ENCODE measurements around the gene ITGB3BP. TPM values are rescaled to one million over a fixed set of nuclear protein-coding genes. Genes with fewer than 3 reads are reported as not detected.

Gene ITGB3BP
- polyA plus RNA-seq, 1 donor (not counting 4 experiments of a cell fraction or from before 2014, with no cell fraction given): 19.5 TPM

GRCh38 chr1:63413394-63413793 is 109.6 kb downstream of the ITGB3BP start:
- Histone ChIP-seq H3K79me2 (ENCODE audit: control insufficient read depth, insufficient read depth, low read length) (no peaks in the 10 kb centered on the region), H3K27me3 (ENCODE audit: control insufficient read depth, extremely low read depth, insufficient read depth, low read length) (no peaks in the 10 kb centered on the region), H3K27ac (ENCODE audit: control insufficient read depth, insufficient read depth, low read length) (no peak overlapping the region), H3K9ac (ENCODE audit: control insufficient read depth, extremely low read depth, insufficient read depth, low read length) (no peak overlapping the region), H2AFZ (ENCODE audit: control insufficient read depth, low read length) (no peak overlapping the region), H3K9me3 (ENCODE audit: control insufficient read depth, low read depth, low read length) (no peaks in the 10 kb centered on the region), H4K20me1 (ENCODE audit: control insufficient read depth, extremely low read depth, insufficient read depth, low read length) (no peaks in the 10 kb centered on the region), H3K9me1 (ENCODE audit: control insufficient read depth, extremely low read depth, insufficient read depth, low read length) (no peaks in the 10 kb centered on the region), H3K4me2 (ENCODE audit: control insufficient read depth, extremely low read depth, insufficient read depth, low read depth, low read length) (no peak overlapping the region), H3K4me1 (ENCODE audit: control insufficient read depth, extremely low read depth, insufficient read depth, low read length) (no peaks in the 10 kb centered on the region), H3K36me3 (ENCODE audit: control insufficient read depth in 2 of 2, extremely low read depth in 1 of 2, insufficient read depth in 2 of 2, low read length in 2 of 2) (no peaks in the 10 kb centered on the region), H3K4me3 (ENCODE audit: control insufficient read depth in 2 of 3, extremely low read depth in 1 of 3, insufficient read depth in 2 of 3, low read depth in 1 of 3, low read length in 3 of 3) (no peak overlapping the region)
- dilution Hi-C loops (cut with MboI; ENCODE audit: extremely low pct_ligation_motif_present, low sequenced_read_pairs): no loop called here
- no peak for DNase-seq (ENCODE audit: low read depth, low spot score)
- no peak for FAIRE-seq
- no peak for TF ChIP-seq EZH2 (IDR thresholded peaks at IDR 0.05; ENCODE audit: low read length)
- TF ChIP-seq CTCF (optimal IDR thresholded peaks at IDR 0.05 in 1 of 3, IDR thresholded peaks at IDR 0.05 in 1 of 3, conservative IDR thresholded peaks at IDR 0.05 in 1 of 3; ENCODE audit: extremely low read depth in 1 of 3, insufficient read depth in 2 of 3, low read length in 3 of 3): no peak

DNA sequence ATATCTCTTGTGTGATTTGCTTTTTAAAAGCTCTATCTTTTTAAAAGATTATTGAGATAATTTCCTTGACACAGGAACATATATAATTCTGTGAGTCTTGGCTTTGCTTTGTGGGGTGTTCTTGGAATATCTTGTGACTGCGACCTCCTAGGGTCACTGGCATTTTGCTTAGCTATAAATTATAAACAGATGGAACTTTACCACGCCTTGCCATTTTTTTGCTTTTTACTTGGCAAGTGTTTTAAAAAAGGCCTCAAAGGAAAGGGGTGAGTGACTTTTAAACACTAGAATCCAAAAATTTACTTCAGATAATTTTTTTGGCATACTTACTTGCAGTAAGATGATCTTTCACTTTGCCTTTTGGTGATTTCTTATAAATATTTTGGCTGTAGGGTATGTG is 112.0 kb downstream of the ITGB3BP start:
- FAIRE-seq: no peak
- no peak overlapping the region for H3K27ac ChIP-seq (ENCODE audit: control insufficient read depth, insufficient read depth, low read length)
- dilution Hi-C loops (cut with MboI; ENCODE audit: extremely low pct_ligation_motif_present, low sequenced_read_pairs): no loop called here

More for the DNA sequence above, 112.0 kb downstream of the ITGB3BP start:
- H3K4me2 ChIP-seq (ENCODE audit: control insufficient read depth, extremely low read depth, insufficient read depth, low read depth, low read length): no peak overlapping the region
- no peak for TF ChIP-seq CTCF (optimal IDR thresholded peaks at IDR 0.05 in 1 of 3, IDR thresholded peaks at IDR 0.05 in 1 of 3, conservative IDR thresholded peaks at IDR 0.05 in 1 of 3; ENCODE audit: extremely low read depth in 1 of 3, insufficient read depth in 2 of 3, low read length in 3 of 3)
- TF ChIP-seq EZH2 (IDR thresholded peaks at IDR 0.05; ENCODE audit: low read length): no peak
- no peak overlapping the region for H3K9ac ChIP-seq (ENCODE audit: control insufficient read depth, extremely low read depth, insufficient read depth, low read length)
- no peaks in the 10 kb centered on the region for H3K4me1 ChIP-seq (ENCODE audit: control insufficient read depth, extremely low read depth, insufficient read depth, low read length)
- no peak for DNase-seq (ENCODE audit: low read depth, low spot score)
- no peaks in the 10 kb centered on the region for H3K36me3 ChIP-seq (ENCODE audit: control insufficient read depth in 2 of 2, extremely low read depth in 1 of 2, insufficient read depth in 2 of 2, low read length in 2 of 2)
- no peak overlapping the region for H2AFZ ChIP-seq (ENCODE audit: control insufficient read depth, low read length)
- no peaks in the 10 kb centered on the region for H3K9me1 ChIP-seq (ENCODE audit: control insufficient read depth, extremely low read depth, insufficient read depth, low read length)
- H3K9me3 ChIP-seq (ENCODE audit: control insufficient read depth, low read depth, low read length): no peaks in the 10 kb centered on the region
- H3K79me2 ChIP-seq (ENCODE audit: control insufficient read depth, insufficient read depth, low read length): no peaks in the 10 kb centered on the region
- no peak overlapping the region for H3K4me3 ChIP-seq (ENCODE audit: control insufficient read depth in 2 of 3, extremely low read depth in 1 of 3, insufficient read depth in 2 of 3, low read depth in 1 of 3, low read length in 3 of 3)
- H3K27me3 ChIP-seq (ENCODE audit: control insufficient read depth, extremely low read depth, insufficient read depth, low read length): no peaks in the 10 kb centered on the region
- H4K20me1 ChIP-seq (ENCODE audit: control insufficient read depth, extremely low read depth, insufficient read depth, low read length): no peaks in the 10 kb centered on the region
